GM18867 (cell line): ENCODE data around the gene GABBR2.

Experiments used
- ATAC-seq: cut with Tn5 transposase; IDR thresholded peaks from one replicate; pipeline ENCODE4 v1.9.1; 2021; ENCODE audit warnings: mild to moderate bottlenecking, moderate library complexity; ENCODE audit not compliant: unreplicated experiment

The GABBR2 gene

GRCh38 chr9:98248737-98249474 lies 459.8 kb downstream of the GABBR2 start:
- ATAC-seq = no peak

GRCh38 chr9:98247831-98248657 lies 460.7 kb downstream of the GABBR2 start:
- ATAC-seq = no peak

GRCh38 chr9:98242426-98242825 lies 466.3 kb downstream of the GABBR2 start:
- no peak for ATAC-seq

- ATAC-seq = no peak
Observed at GRCh38 chr9:98241357-98242300, 467.1 kb downstream of the GABBR2 start.

GRCh38 chr9:98240475-98240874 lies 468.3 kb downstream of the GABBR2 start:
- no peak for ATAC-seq
